ENCODE data around the gene CCNC.

The CCNC gene

DNA sequence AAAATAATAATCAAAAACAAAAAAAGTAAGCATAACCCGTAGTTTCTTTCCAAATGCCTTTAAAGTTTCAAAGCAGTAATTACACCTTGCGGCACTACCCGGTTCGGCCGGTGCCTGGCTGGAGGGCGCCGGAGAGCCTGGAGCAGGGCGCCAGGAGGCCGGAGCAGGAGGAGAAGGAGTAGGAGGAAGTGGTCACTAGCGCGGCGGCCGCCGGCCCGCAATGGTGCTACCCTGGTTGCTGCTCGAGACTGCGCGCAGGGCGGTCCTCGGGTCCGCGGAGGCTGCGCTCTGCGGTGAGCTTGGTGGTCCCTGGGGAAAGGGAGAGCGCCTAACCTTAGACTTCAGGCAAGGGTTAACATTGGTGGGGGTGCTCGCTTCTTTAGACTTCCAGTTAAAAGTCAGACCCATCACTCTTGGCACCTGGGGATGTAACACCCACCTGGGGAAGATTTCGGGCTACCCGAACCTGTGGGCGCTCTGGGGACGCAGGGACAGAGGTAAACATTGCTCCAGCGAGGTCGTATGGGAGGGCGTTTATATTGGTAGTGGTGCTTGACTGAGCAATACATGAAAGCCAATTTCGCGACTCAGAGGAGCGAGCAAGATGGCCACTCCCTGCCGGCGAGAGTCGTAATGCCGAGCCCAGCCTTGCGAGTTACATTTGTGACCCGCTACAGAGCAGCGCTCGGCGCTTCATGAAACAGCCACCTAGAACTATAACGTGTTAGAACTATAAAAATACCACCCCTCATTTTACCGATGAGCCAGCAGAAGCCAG is 47.4 kb downstream of the CCNC start:
- DNase-seq (ENCODE audit: insufficient read length) (peak; percentile 56), FAIRE-seq (peak; percentile 88)
- peak; percentile 92 for TF ChIP-seq POLR2AphosphoS5 (IDR thresholded peaks at IDR 0.05; ENCODE audit: low read depth, low read length)
- TF ChIP-seq POLR2A (IDR thresholded peaks at IDR 0.05; ENCODE audit: low read depth, low read length) = peak; percentile 95
- peak; percentile 69; the same call in 1 of the 2 replicates for TF ChIP-seq TAF1 (IDR thresholded peaks at IDR 0.05; ENCODE audit: borderline replicate concordance, low read depth, low read length)

DNA sequence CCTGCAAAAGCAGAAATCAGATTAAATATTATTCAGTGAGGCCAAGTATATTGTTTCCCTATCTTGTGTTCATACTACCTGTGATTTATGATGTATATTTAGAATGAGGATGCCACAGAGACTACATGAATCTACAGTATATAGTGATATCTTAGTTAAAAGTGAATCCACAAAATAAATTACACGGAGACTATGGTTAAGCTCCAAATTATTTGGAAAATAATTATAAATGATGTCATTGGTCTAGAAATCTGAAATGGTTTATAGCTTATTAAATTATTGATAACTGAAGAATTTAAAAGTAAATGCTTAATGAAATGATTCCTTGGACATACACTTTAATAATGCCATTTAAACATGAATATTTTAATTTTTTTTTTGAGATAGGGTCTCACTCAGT is 49.0 kb downstream of the CCNC start:
- no peak for FAIRE-seq

GRCh38 chr6:99514089-99514488 is 54.4 kb downstream of the CCNC start:
- DNase-seq (ENCODE audit: insufficient read length) = no peak
- TF ChIP-seq TAF1 (IDR thresholded peaks at IDR 0.05; ENCODE audit: borderline replicate concordance, low read depth, low read length) (no peak), POLR2A (IDR thresholded peaks at IDR 0.05; ENCODE audit: low read depth, low read length) (no peak), POLR2AphosphoS5 (IDR thresholded peaks at IDR 0.05; ENCODE audit: low read depth, low read length) (no peak)

More for the DNA sequence above, 49.0 kb downstream of the CCNC start:
- no peak for TF ChIP-seq POLR2A (IDR thresholded peaks at IDR 0.05; ENCODE audit: low read depth, low read length)
- no peak for TF ChIP-seq TAF1 (IDR thresholded peaks at IDR 0.05; ENCODE audit: borderline replicate concordance, low read depth, low read length)
- TF ChIP-seq POLR2AphosphoS5 (IDR thresholded peaks at IDR 0.05; ENCODE audit: low read depth, low read length) = no peak
- DNase-seq (ENCODE audit: insufficient read length) = no peak

DNA sequence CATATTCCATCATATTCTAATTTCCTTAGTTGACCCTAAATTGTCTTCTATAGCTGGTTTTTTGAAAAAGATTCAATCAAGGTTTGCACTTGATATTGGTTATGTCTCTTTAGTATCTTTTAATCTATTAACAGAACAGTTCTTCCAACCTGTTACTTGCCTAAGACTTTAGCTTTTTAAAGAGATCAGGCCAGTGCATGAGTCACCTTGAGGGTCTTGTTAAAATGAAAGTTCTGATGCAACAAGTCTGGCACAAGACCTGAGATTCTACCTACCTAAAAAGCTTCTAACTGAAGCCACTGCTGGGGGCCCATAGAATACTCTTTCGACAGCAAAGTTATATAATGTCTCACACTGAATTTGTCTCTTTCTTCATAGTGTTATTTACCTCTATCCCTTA is 56.4 kb downstream of the CCNC start:
- no peak for FAIRE-seq

More at GRCh38 chr6:99514089-99514488, 54.4 kb downstream of the CCNC start:
- FAIRE-seq = no peak

GRCh38 chr6:99507648-99508047 is 60.8 kb downstream of the CCNC start:
- FAIRE-seq = no peak

More for the DNA sequence above, 56.4 kb downstream of the CCNC start:
- TF ChIP-seq POLR2AphosphoS5 (IDR thresholded peaks at IDR 0.05; ENCODE audit: low read depth, low read length) (no peak), TAF1 (IDR thresholded peaks at IDR 0.05; ENCODE audit: borderline replicate concordance, low read depth, low read length) (no peak), POLR2A (IDR thresholded peaks at IDR 0.05; ENCODE audit: low read depth, low read length) (no peak)
- DNase-seq (ENCODE audit: insufficient read length) = no peak

GRCh38 chr6:99501762-99502161 is 66.7 kb downstream of the CCNC start:
- FAIRE-seq = no peak
- no peak for TF ChIP-seq POLR2AphosphoS5 (IDR thresholded peaks at IDR 0.05; ENCODE audit: low read depth, low read length)
- TF ChIP-seq POLR2A (IDR thresholded peaks at IDR 0.05; ENCODE audit: low read depth, low read length) = no peak
- TF ChIP-seq TAF1 (IDR thresholded peaks at IDR 0.05; ENCODE audit: borderline replicate concordance, low read depth, low read length) = no peak
- no peak for DNase-seq (ENCODE audit: insufficient read length)

More at GRCh38 chr6:99507648-99508047, 60.8 kb downstream of the CCNC start:
- no peak for DNase-seq (ENCODE audit: insufficient read length)
- TF ChIP-seq POLR2AphosphoS5 (IDR thresholded peaks at IDR 0.05; ENCODE audit: low read depth, low read length) = no peak
- TF ChIP-seq POLR2A (IDR thresholded peaks at IDR 0.05; ENCODE audit: low read depth, low read length) = no peak
- TF ChIP-seq TAF1 (IDR thresholded peaks at IDR 0.05; ENCODE audit: borderline replicate concordance, low read depth, low read length) = no peak

DNA sequence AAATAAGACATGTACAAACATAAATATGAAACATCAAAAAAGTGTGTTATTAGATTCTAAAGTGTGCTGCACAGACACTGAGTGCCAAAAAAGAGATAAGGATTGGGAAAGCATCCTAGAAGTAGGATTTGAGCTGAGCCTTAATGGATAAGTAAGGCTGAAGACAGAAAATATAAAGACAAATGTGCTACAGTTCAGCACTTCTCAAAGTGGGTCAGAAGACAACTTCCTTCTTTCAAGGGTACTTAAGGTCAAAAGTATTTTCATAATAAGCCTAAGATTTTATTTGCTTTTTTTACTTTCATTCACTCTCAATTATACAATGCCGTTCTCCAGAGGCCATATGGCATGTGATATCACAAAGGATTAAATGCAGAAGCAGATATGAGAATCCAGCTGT is 70.0 kb downstream of the CCNC start:
- FAIRE-seq (no peak), DNase-seq (ENCODE audit: insufficient read length) (no peak)
- TF ChIP-seq TAF1 (IDR thresholded peaks at IDR 0.05; ENCODE audit: borderline replicate concordance, low read depth, low read length) (no peak), POLR2AphosphoS5 (IDR thresholded peaks at IDR 0.05; ENCODE audit: low read depth, low read length) (no peak), POLR2A (IDR thresholded peaks at IDR 0.05; ENCODE audit: low read depth, low read length) (no peak)

- FAIRE-seq (no peak), DNase-seq (ENCODE audit: insufficient read length) (no peak)
- TF ChIP-seq TAF1 (IDR thresholded peaks at IDR 0.05; ENCODE audit: borderline replicate concordance, low read depth, low read length) = no peak
- TF ChIP-seq POLR2A (IDR thresholded peaks at IDR 0.05; ENCODE audit: low read depth, low read length) = no peak
- no peak for TF ChIP-seq POLR2AphosphoS5 (IDR thresholded peaks at IDR 0.05; ENCODE audit: low read depth, low read length)
These were observed 73.0 kb downstream of the CCNC start for GRCh38 chr6:99495466-99495865.
